SK-MEL-5 (cell line): ENCODE data around the gene DPP6. TPM values are rescaled to one million over a fixed set of nuclear protein-coding genes. Genes with fewer than 3 reads are reported as not detected.

Experiments
- DNase-seq: peaks from one replicate; pipeline ENCODE4 v3.0.0-alpha.2; 2016; ENCODE audit warnings: low read depth, low spot score
- in situ Hi-C: cut with HindIII; loops from 2 replicates; pipeline ENCODE4 v1.10.0; 2016; ENCODE audit warnings: low sequenced_read_pairs, high pct_unique_total_duplicates, low pct_unique_long_range_greater_than_20kb
- total RNA-seq: library from RNA; depleted of rRNA; stranded (reverse); fragments of >200 nt; shearing (Covaris generic); gene quantifications from 2 replicates; pipeline ENCODE4 v1.2.3, GENCODE V29; 2014

The DPP6 gene
- total RNA-seq, 1 experiment from 2014 or later = 0.87 TPM

- no peak for DNase-seq
- in situ Hi-C loops = no loop called here
Observed at GRCh38 chr7:154785898-154786297, 733.7 kb downstream of the DPP6 start.

DNA sequence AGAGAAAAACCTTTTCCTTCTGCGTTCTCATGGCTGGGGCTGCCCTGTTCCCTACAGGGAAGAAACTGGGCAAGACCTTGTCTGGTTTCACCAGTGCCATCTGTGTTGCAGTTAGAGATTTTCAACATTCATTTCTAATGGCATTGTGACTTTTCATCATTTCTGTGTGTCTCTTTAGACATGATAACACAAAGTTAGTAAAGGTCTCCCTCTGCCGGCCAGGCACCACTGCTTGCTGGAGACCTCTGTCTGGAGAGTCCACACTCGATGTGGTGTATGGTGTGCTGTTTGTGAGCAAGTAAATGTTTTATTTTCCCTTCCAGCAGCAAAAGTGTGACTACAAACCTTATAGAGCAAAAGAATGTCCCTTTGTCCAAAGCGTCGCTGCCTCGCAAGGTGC lies 737.2 kb downstream of the DPP6 start:
- DNase-seq = peak; percentile 77

DNA sequence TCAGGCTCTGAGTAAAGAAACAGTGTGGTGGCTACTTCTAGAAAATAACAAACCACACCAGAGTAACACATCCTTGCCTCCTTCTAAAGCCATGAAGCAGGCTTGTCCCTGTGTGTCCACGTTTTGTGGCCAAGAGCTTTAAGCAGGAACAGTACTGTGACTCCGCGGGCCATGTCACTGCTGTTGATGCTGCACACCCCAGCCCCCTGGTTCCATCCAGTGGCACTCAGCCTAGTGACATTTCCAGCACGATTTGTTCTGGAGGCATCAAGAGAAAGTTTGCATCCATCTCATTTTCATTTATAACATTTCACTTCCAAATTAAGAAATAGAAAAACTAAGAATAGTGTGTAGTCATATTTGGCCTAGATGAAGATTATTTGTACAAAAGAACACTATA lies 739.4 kb downstream of the DPP6 start:
- DNase-seq = no peak
- in situ Hi-C loops = no loop called here

More for the DNA sequence above, 737.2 kb downstream of the DPP6 start:
- in situ Hi-C loops = no loop called here

GRCh38 chr7:154792436-154793055 lies 740.3 kb downstream of the DPP6 start:
- in situ Hi-C loops = no loop called here
- no peak for DNase-seq

DNA sequence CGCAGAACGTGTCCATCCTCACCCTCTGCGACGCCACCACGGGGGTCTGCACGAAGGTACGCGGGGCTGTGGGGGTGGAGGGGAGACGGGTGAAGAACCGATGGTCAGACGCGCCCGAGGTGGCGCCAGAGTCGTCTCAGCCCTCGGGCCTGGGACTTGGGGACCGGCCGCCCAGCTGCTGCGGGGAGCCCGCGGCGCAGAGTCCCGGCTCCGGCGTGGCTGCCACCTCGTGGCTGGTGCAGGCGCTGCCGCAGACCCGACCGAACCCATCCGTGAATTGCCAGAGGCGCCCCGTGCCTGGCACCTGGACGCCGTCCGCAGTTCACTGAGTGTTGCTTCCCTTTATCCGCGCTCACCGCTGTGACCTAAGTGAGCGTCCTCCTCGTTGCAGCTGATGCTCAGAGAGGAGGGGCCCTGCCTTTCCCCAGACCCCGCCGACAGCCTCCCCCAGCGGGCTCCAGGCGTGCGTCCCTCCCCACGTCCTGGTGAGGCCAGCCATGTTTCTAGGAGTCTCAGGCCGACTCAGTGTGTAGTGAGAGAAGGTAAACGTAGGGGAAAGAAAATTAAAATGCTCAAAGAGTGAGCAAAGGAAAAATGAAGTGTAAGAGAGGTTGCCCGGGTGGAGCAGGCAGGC lies 742.1 kb downstream of the DPP6 start:
- in situ Hi-C loops = no loop called here
- DNase-seq = no peak

GRCh38 chr7:154795014-154795413 lies 742.8 kb downstream of the DPP6 start:
- DNase-seq = no peak
- in situ Hi-C loops = no loop called here

GRCh38 chr7:154795437-154795836 lies 743.2 kb downstream of the DPP6 start:
- DNase-seq = no peak
- in situ Hi-C loops = no loop called here

DNA sequence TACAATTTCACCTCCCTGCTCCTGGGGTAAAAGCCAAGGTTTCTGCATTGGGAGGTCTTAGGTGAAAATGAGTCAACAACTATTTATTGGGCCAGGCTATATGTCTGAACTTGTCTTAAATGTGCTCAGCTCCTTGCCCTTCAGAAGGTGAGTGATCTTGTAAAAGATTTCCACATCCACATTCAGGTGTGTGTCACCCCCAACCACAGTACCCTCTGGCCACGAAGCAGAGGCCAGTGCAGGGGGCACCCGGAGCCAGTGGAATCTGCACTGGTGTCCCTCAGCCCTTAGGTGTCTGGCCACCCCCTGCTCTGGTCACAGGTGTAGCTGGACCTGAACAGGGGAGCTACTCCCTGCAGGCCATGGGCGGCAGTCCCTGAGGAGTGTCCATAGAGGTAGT lies 752.3 kb downstream of the DPP6 start:
- in situ Hi-C loops = no loop called here
- DNase-seq = no peak

DNA sequence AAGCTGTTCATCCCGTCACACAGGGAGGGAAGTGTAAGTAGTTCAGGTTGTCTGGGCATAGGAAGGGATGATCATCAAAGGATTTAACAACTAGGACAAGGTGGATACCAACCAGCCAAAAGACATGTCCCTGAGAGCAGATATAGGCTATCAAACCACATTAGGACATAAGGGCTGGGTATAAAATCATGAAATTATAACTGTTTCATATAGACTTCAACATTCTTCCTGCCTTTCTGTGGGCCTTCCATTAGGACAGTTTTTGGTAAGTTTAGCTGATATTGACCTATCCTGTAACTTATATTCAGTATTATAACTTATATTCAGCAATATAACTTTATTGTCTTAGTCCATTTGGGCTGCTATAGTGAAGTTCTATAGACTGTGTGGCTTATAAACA lies 759.8 kb downstream of the DPP6 start:
- in situ Hi-C loops = no loop called here
- DNase-seq = no peak

- no peak for DNase-seq
- in situ Hi-C loops = no loop called here
Observed at GRCh38 chr7:154817224-154817896, 765.2 kb downstream of the DPP6 start.

GRCh38 chr7:154827007-154827406 lies 774.8 kb downstream of the DPP6 start:
- DNase-seq = no peak
- in situ Hi-C loops = no loop called here

- in situ Hi-C loops = no loop called here
- peak; percentile 79 for DNase-seq
Observed at GRCh38 chr7:154832557-154833138, 780.5 kb downstream of the DPP6 start.

- in situ Hi-C loops = no loop called here
- no peak for DNase-seq
Observed at GRCh38 chr7:154836021-154836448, 783.8 kb downstream of the DPP6 start.

GRCh38 chr7:154837087-154837486 lies 784.9 kb downstream of the DPP6 start:
- in situ Hi-C loops = no loop called here
- no peak for DNase-seq

GRCh38 chr7:154837622-154838021 lies 785.4 kb downstream of the DPP6 start:
- no peak for DNase-seq
- in situ Hi-C loops = no loop called here

DNA sequence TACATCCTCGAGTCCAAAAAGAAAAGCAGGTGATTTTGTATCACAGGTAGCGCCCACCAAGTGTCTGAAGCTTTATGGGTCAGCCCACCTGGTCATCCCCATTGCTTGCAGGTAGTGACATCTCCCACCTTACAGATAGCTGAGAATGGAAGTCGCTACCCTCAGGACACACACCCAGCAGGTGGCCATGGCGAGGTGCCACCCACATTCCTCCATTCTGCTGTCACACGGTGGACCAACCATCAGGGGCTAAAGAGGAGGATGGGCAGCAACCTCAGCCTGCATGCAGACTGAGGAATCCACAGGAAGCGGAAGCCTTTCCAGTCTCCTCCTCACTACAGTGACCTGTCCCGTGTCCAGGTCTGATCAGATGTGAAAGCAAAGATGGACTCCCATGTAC lies 787.9 kb downstream of the DPP6 start:
- no peak for DNase-seq
- in situ Hi-C loops = no loop called here

DNA sequence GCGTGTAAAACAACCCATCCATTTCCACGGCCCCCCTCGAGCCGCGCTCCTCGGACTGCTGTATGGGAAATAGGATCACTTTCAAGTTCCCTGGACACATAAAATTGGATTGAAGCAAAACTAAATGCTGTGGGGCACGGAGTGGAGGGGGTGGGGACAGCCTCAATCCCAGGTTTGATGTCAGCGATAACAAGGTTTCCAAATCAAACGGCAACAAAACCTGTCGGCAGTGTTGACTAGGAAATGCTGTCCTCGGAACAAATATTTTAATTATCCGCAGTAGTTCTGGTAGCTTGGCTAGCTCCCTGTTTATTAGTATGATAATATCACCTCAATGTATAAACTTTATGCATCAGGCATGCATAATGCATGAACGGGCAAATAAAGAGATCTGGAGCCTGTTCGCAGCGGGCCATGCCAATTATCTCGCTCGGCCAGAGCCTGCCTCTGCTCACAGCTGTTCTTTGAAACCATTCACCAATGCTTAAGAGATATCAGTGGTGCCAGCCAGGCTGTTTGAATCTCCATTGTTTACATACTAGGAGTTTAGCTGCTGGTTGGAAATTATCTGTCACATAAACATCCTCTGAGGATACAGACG lies 789.6 kb downstream of the DPP6 start:
- in situ Hi-C loops = no loop called here
- DNase-seq = no peak

GRCh38 chr7:154842591-154842990 lies 790.4 kb downstream of the DPP6 start:
- in situ Hi-C loops = no loop called here
- no peak for DNase-seq
